ENCODE results near the gene GTF2F1. TPM values are rescaled to one million over a fixed set of nuclear protein-coding genes. Genes with fewer than 3 reads are reported as not detected.
A peak's percentile ranks its signal among the peaks of the same experiment; 100 is the strongest.

The GTF2F1 gene
- total RNA-seq, 2 donors from 2014 or later: 53.8 to 56.1 TPM

DNA sequence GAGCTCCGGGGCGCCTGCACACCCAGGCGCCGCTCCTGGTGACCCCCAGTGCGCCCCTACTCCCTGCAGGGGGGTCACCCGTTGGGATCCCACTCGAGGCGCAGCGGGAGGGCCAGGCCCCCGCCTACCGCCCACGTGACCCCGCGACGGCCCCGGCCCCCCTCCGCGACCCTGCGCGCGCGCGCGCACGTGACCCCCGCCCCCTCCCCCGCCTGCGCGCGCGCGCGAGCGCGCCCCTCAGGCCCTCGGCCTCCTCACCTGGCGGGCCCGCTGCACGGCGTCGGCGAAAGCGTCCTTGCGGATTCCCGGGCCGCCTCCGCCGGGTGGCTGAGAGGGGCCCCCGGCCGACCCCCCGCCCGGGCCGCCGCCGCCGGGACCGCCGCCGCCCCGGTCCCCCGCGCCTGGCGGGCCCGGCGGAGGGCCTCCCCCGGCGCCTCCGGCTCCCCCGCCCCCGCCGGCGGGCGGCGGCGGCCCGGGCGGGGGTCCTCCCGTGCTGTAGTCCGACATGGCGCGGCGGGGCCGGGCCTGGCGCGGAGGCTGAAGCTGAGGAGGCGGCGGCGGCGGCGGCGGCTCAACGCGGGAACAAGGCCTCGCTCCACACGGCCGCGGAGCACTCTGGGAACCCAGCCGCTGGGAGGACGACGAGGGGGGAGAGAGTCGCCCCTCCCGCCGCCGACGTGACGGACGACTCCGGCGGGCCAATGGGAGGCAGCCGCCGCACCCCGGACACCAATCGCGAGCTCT is 31.4 kb upstream of the GTF2F1 start, which contains the start of gene KHSRP:
Gene KHSRP (minus strand): TSS at position 617 of the 744 bp plus-strand sequence. CDS start 110 bp downstream, at position 507.
- Mint-ChIP-seq H3K4me1 (peaks cover 8% of the 10 kb centered on the region), H3K27ac (peak within 1 kb of the TSS; percentile 87), H3K9me3 (no peaks in the 10 kb centered on the region), H3K4me3 (peak within 1 kb of the TSS; percentile 87), H3K27me3 (no peaks in the 10 kb centered on the region), H3K36me3 (ENCODE audit: low read depth) (peaks cover 46% of the 10 kb centered on the region)
- no peak for ATAC-seq (replicated peaks)

- ATAC-seq (replicated peaks): no peak
- Mint-ChIP-seq H3K4me1 (peaks cover 8% of the 10 kb centered on the region), H3K27ac (peak overlapping the region; percentile 87), H3K9me3 (no peaks in the 10 kb centered on the region), H3K36me3 (ENCODE audit: low read depth) (peaks cover 53% of the 10 kb centered on the region), H3K27me3 (no peaks in the 10 kb centered on the region), H3K4me3 (peak overlapping the region; percentile 87)
These were observed 30.7 kb upstream of the GTF2F1 start for GRCh38 chr19:6423499-6424194.

- peak overlapping the region; percentile 43 for H3K27ac Mint-ChIP-seq
- no peak overlapping the region for H3K4me3 Mint-ChIP-seq
- no peaks in the 10 kb centered on the region for H3K27me3 Mint-ChIP-seq
- H3K36me3 Mint-ChIP-seq (ENCODE audit: low read depth): peaks cover 75% of the 10 kb centered on the region
- no peaks in the 10 kb centered on the region for H3K9me3 Mint-ChIP-seq
- H3K4me1 Mint-ChIP-seq: peaks cover 8% of the 10 kb centered on the region
- no peak for ATAC-seq (replicated peaks)
These were observed 28.4 kb upstream of the GTF2F1 start for GRCh38 chr19:6421075-6422014.

- Mint-ChIP-seq H3K9me3 (no peaks in the 10 kb centered on the region), H3K36me3 (ENCODE audit: low read depth) (peaks cover 98% of the 10 kb centered on the region), H3K27me3 (no peaks in the 10 kb centered on the region), H3K4me1 (peaks cover 7% of the 10 kb centered on the region), H3K4me3 (no peak overlapping the region), H3K27ac (no peak overlapping the region)
- ATAC-seq (replicated peaks): no peak
These were observed 25.6 kb upstream of the GTF2F1 start for GRCh38 chr19:6418562-6418932.

- H3K27me3 Mint-ChIP-seq: no peaks in the 10 kb centered on the region
- H3K4me1 Mint-ChIP-seq: peaks cover 1% of the 10 kb centered on the region
- H3K9me3 Mint-ChIP-seq: no peaks in the 10 kb centered on the region
- peaks cover 98% of the 10 kb centered on the region for H3K36me3 Mint-ChIP-seq (ENCODE audit: low read depth)
- no peak overlapping the region for H3K27ac Mint-ChIP-seq
- H3K4me3 Mint-ChIP-seq: no peak overlapping the region
- no peak for ATAC-seq (replicated peaks)
These were observed 25.0 kb upstream of the GTF2F1 start for GRCh38 chr19:6417713-6418561.

- Mint-ChIP-seq H3K27me3 (no peaks in the 10 kb centered on the region), H3K4me1 (no peaks in the 10 kb centered on the region), H3K27ac (no peak overlapping the region), H3K9me3 (no peaks in the 10 kb centered on the region), H3K4me3 (no peak overlapping the region), H3K36me3 (ENCODE audit: low read depth) (peaks cover 91% of the 10 kb centered on the region)
- ATAC-seq (replicated peaks): no peak
These were observed 23.9 kb upstream of the GTF2F1 start for GRCh38 chr19:6416658-6417405.

DNA sequence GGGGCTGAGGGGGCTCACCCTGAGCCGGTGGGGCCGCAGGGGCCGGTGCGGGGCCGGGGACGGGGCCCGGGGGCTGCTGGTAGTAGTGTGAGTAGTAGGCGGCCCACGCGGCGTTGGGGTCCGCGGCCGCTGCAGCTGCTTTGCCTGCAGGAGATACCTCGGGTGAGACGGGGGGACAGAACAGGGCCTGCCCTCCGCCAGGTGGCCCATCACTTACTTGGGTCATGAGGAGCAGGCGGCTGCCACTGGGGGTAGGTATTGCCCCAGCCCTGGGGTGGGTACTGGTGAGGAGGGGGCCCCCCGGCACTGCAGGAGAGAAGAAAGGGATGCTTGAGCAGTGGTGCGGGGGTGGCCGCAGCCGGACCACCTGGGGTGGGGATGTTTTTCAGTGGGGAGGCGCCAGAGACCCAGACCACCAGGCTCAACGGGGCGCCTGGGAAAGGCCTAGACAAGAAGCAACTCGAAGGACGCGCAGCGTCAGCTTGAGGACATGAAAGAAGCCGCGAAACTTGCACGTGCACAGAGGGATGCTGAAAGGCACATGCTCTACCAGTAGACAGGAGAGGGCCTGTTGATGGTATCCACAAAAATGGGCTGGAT is 22.7 kb upstream of the GTF2F1 start:
- Mint-ChIP-seq H3K9me3 (no peaks in the 10 kb centered on the region), H3K36me3 (ENCODE audit: low read depth) (peaks cover 79% of the 10 kb centered on the region), H3K4me3 (no peak overlapping the region), H3K27ac (no peak overlapping the region), H3K27me3 (no peaks in the 10 kb centered on the region), H3K4me1 (no peaks in the 10 kb centered on the region)
- ATAC-seq (replicated peaks): no peak

GRCh38 chr19:6414793-6415590 is 22.0 kb upstream of the GTF2F1 start:
- peaks cover 72% of the 10 kb centered on the region for H3K36me3 Mint-ChIP-seq (ENCODE audit: low read depth)
- no peaks in the 10 kb centered on the region for H3K9me3 Mint-ChIP-seq
- no peaks in the 10 kb centered on the region for H3K4me1 Mint-ChIP-seq
- H3K4me3 Mint-ChIP-seq: no peak overlapping the region
- H3K27ac Mint-ChIP-seq: no peak overlapping the region
- no peak for ATAC-seq (replicated peaks)
- H3K27me3 Mint-ChIP-seq: no peaks in the 10 kb centered on the region

DNA sequence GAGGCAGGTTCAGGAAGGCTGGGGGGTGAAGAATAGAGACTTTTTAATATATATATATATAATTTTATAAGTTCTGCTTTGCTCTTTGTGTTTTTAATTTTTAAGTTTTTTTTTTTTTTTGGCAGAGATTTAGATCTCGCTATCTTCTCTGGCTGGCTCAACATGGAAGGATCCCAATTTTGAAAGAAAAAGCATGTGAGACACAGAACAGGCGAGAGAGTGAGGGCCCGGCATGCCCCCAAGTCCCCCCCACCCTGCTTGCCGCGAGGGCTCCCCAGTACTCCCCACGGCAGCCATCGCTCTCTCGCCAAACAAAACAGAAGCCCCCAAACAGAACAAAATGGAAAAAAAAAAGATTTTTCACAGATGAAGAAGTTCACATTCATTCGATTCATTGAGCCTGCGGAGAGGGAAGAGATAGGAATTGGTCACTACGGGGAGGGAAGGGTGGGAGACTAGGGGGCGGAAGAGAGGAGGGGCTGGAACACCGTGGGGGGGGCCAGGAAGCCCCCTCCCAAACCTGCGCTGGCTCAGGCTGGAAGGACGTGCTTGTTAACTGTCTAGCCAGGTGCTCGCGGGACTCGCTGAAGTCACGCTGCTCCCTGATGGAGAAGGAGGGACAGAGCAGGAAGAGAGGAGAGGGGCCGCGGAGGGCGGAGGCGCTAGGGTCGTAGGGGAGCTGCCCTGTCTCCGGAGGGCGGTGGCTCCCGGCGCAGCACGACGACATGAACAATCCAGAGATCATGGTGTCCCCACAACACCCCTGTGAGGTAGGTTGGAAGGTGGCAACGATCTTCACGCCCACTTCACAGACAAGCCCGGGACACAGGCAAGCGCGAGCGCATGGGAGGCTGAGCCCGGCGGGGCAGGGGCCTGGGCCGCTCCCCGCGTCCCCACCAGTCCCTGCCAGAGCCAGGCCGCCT is 21.0 kb upstream of the GTF2F1 start:
- no peaks in the 10 kb centered on the region for H3K4me1 Mint-ChIP-seq
- H3K27me3 Mint-ChIP-seq: no peaks in the 10 kb centered on the region
- H3K36me3 Mint-ChIP-seq (ENCODE audit: low read depth): peaks cover 62% of the 10 kb centered on the region
- H3K27ac Mint-ChIP-seq: no peak overlapping the region
- no peaks in the 10 kb centered on the region for H3K9me3 Mint-ChIP-seq
- no peak for ATAC-seq (replicated peaks)
- H3K4me3 Mint-ChIP-seq: no peak overlapping the region

DNA sequence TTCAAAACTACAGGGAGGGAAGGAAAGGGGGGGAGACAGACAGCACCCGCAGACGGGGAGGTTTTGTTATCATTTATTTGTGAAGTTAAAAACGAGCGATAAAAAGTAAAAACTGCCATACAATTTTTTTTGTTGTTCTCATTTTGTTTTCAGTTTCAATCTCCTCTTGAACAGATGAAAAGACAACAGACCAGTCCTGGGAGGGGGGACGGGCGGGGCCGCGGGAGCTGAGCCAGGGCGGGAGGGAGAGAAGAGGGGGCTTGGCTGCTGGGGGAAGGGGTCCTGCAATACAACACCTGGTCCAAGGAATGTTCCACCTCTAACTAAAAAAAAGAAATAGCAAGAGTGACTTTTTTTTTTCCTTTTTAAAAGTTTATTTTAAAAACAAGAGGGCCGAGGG is 20.3 kb upstream of the GTF2F1 start:
- no peak for ATAC-seq (replicated peaks)
- Mint-ChIP-seq H3K27ac (no peak overlapping the region), H3K27me3 (no peaks in the 10 kb centered on the region), H3K9me3 (no peaks in the 10 kb centered on the region), H3K4me1 (no peaks in the 10 kb centered on the region), H3K36me3 (ENCODE audit: low read depth) (peaks cover 55% of the 10 kb centered on the region), H3K4me3 (no peak overlapping the region)

DNA sequence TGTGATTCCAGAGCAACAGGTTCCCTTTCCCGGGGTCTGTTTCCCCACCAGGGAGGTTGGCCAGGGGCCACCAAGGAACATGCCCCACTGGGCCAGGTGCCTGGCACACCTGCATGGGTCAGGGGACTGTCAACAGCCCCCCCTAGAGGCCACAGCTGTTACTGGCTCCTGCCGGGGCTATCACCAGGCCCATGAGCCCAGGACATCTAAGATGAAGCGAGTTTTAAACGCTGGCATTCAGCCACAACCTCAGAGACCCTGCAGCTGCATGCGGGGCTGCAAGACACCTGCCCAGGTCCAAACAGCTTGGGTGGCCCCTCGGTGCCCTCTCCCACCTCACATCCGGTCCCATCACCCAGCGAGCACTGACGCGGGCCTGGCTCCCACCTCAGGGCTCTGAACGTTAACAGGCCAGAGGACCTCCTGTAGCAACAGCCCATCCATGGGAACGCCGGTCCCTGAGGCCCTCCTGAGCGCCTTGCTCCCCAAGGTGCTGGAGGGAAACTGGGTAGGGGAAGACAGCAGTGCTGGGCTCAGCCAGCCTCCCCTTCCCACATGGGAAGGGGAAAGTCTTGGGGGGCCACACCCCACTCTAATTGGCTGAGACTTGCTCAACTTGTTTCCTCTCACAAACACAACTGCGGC is 19.6 kb upstream of the GTF2F1 start:
- Mint-ChIP-seq H3K4me3 (no peak overlapping the region), H3K4me1 (no peaks in the 10 kb centered on the region), H3K27ac (no peak overlapping the region), H3K27me3 (no peaks in the 10 kb centered on the region), H3K9me3 (no peaks in the 10 kb centered on the region), H3K36me3 (ENCODE audit: low read depth) (peaks cover 49% of the 10 kb centered on the region)
- ATAC-seq (replicated peaks): peak; percentile 80

Measured in activated T-helper 17 cell treated with anti-CD3 and anti-CD28 coated beads, Interleukin-2, amount 50 U/mL, for 72 hours (primary cell).